Prostate gland (tissue), 2 donors: Measurements from ENCODE around the gene NMRK2. TPM values are rescaled to one million over a fixed set of nuclear protein-coding genes. Genes with fewer than 3 reads are reported as not detected.

Experiments used
- DNase-seq: peaks from one replicate; pipeline ENCODE4 v3.0.0-alpha.2; 2019; ENCODE audit warnings: low spot score
- H3K27ac ChIP-seq, 2 donors: fragments of 200-600 bp; sonication (generic); 2 replicates each; pipeline ENCODE4 v1.5.1; 2017 to 2019
- H3K27me3 ChIP-seq: fragments of 200-600 bp; sonication (generic); replicated peaks from 2 replicates; pipeline ENCODE4 v1.5.1; 2019; ENCODE audit not compliant: insufficient read depth
- H3K36me3 ChIP-seq, 2 donors: fragments of 200-600 bp; sonication (generic); 1 replicate in 1 of 2; 2 replicates in 1 of 2; pipeline versions ENCODE4 v1.5.1 to v1.8.1; 2017 to 2019
- H3K4me1 ChIP-seq: fragments of 200-600 bp; sonication (generic); replicated peaks from 2 replicates; pipeline ENCODE4 v1.5.1; 2019
- H3K4me3 ChIP-seq, 2 donors: fragments of 200-600 bp; sonication (generic); 2 replicates each; pipeline ENCODE4 v1.5.1; 2017 to 2019
- H3K9me3 ChIP-seq: fragments of 200-600 bp; sonication (generic); 2 replicates; pipeline ENCODE4 v1.5.1; 2017
- CTCF ChIP-seq, 4 experiments: fragments of 200-600 bp in 2 of 4; fragments of 450-650 bp in 2 of 4; sonication (generic) in 2 of 4; IDR thresholded peaks; 1 replicate in 3 of 4; 2 replicates in 1 of 4; pipeline ENCODE4 v1.5.1; 2016 to 2019; ENCODE audit warnings: antibody characterized with exemption in 4 of 4, mild to moderate bottlenecking in 2 of 4, moderate library complexity in 2 of 4
- POLR2A ChIP-seq: fragments of 450-650 bp; IDR thresholded peaks from one replicate; pipeline ENCODE4 v1.6.1; 2016; ENCODE audit warnings: antibody characterized with exemption, mild to moderate bottlenecking
- POLR2AphosphoS5 ChIP-seq: sonication (generic); formaldehyde crosslinking; IDR thresholded peaks from one replicate; pipeline ENCODE4 v1.6.1; 2017; ENCODE audit warnings: antibody characterized with exemption
- WGBS: methylation state at CpG from one replicate; pipeline ENCODE4 v1.1.5; 2018; 5-methylcytosine and 5-hydroxymethylcytosine counted together
- intact Hi-C: fragments of 100-400 bp; cut with DNase I; formaldehyde crosslinking; loops from one replicate; pipeline ENCODE4 v1.14.2; 2022
- total RNA-seq, 2 donors: library from RNA; depleted of rRNA; stranded (reverse); fragments of >200 nt; gene quantifications; one replicate each; pipeline ENCODE4 v1.1.0, GENCODE V29; 2016

The NMRK2 gene
- total RNA-seq, 2 donors from 2014 or later: 0.64 to 1.8 TPM

- 87% methylated on average over 10 of the region's 10 CpGs for whole genome bisulfite sequencing
- DNase-seq: no peak
- intact Hi-C loops: no loop called here
- no peak overlapping the region for H3K27ac ChIP-seq
- H3K36me3 ChIP-seq: peaks cover 14 to 21% of the 10 kb centered on the region in 2 donors
- no peak overlapping the region for H3K4me3 ChIP-seq
- H3K9me3 ChIP-seq: no peaks in the 10 kb centered on the region
- TF ChIP-seq POLR2AphosphoS5: no peak
- no peak for TF ChIP-seq CTCF (IDR thresholded peaks at IDR 0.05)
- no peak for TF ChIP-seq POLR2A
- H3K4me1 ChIP-seq: no peaks in the 10 kb centered on the region
- no peaks in the 10 kb centered on the region for H3K27me3 ChIP-seq
Observed at GRCh38 chr19:3955688-3956087, 22.8 kb downstream of the NMRK2 start.

- Histone ChIP-seq H3K4me3 (no peak overlapping the region), H3K9me3 (no peaks in the 10 kb centered on the region), H3K4me1 (no peaks in the 10 kb centered on the region), H3K36me3 (peaks cover 23 to 49% of the 10 kb centered on the region in 2 donors), H3K27ac (no peak overlapping the region), H3K27me3 (no peaks in the 10 kb centered on the region)
- intact Hi-C loops: no loop called here
- WGBS: 96% methylated on average over 86 of the region's 86 CpGs
- TF ChIP-seq POLR2AphosphoS5 (no peak), POLR2A (no peak), CTCF (IDR thresholded peaks at IDR 0.05) (no peak)
- DNase-seq: no peak
Observed at GRCh38 chr19:3958836-3959765, 26.2 kb downstream of the NMRK2 start.

GRCh38 chr19:3959766-3960131, 26.9 kb downstream of the NMRK2 start:
- H3K36me3 ChIP-seq: peaks cover 24 to 55% of the 10 kb centered on the region in 2 donors
- H3K27ac ChIP-seq: no peak overlapping the region
- no peaks in the 10 kb centered on the region for H3K27me3 ChIP-seq
- WGBS: 95% methylated on average over 14 of the region's 15 CpGs
- H3K4me1 ChIP-seq: no peaks in the 10 kb centered on the region
- H3K9me3 ChIP-seq: no peaks in the 10 kb centered on the region
- H3K4me3 ChIP-seq: no peak overlapping the region
- TF ChIP-seq CTCF (IDR thresholded peaks at IDR 0.05) (no peak), POLR2AphosphoS5 (no peak), POLR2A (no peak)
- intact Hi-C loops: no loop called here
- DNase-seq: no peak

- intact Hi-C loops: no loop called here
- Histone ChIP-seq H3K9me3 (no peaks in the 10 kb centered on the region), H3K4me1 (no peaks in the 10 kb centered on the region), H3K27me3 (no peaks in the 10 kb centered on the region), H3K36me3 (peaks cover 24 to 55% of the 10 kb centered on the region in 2 donors), H3K27ac (no peak overlapping the region), H3K4me3 (no peak overlapping the region)
- no peak for TF ChIP-seq CTCF (IDR thresholded peaks at IDR 0.05)
- TF ChIP-seq POLR2A: no peak
- no peak for DNase-seq
- WGBS: 93% methylated on average over 24 of the region's 24 CpGs
Observed at GRCh38 chr19:3961007-3961406, 28.1 kb downstream of the NMRK2 start.
